GM21786 (cell line): Measurements from ENCODE around the gene ARL4D.
"Not testable (repeated sequence)": the region's sequence is repeated elsewhere in the genome, so short reads cannot be mapped to it uniquely, and the experiment has no call there.

Experiments
- ATAC-seq: cut with Tn5 transposase; IDR thresholded peaks from one replicate; pipeline ENCODE4 v1.9.1; 2021; ENCODE audit not compliant: unreplicated experiment

Gene ARL4D

DNA sequence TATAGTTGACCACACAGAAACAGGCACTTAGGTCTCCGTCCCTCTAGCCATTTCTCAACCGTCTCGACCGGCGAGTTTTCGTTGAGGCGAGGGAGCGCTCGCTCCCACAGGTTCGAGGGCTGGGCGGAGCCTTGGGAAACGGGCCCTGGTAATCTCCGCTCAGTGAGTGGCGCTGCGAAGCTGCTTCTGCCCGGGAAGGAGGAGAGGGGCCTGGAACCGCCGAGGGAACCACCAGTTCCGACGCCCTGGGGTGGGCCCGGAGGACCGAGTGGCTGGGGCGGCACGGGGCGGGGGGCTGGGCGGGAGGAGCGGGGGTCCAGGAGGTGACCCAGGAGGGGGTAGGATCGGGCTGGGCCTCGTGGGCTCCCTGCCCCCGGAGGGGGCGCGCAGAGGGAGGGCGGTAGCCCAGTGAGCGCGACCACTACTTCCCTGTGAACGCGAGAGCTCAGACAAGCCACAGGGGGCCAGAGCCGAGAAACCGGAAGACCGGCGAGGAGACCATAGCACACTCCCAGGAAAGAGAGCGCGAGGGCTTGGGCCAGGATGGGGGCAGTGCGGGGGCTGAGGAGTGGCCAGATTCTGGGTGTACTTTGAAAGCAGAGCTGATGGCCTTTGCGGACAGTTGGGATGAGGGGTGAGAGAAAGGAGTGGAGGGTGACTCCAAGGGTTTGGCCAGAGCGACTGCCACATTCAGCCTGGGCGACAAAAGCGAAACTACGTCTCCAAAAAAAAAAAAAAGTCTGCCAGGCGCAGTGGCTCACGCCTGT, 29.9 kb upstream of the ARL4D start:
- no peak for ATAC-seq

DNA sequence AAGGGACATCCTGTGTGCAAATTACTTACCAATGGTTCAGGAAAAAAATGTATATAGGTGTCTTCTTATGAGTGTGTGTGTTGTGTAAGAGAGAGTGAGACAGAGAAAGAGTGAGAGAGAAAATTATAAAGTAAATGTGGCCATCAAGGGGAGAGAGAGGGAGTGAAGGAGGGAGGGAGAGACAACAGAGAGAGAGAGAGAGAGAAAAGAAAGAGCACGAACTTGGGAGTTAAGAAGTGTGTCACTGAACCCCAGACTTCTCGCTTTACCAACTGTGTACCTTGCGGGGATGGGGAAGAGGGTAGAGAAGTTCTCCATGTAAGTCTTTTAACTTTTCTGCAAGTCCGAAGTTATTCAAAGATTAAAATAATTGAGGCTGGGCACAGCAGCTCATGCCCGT, 28.8 kb upstream of the ARL4D start:
- ATAC-seq: no peak

DNA sequence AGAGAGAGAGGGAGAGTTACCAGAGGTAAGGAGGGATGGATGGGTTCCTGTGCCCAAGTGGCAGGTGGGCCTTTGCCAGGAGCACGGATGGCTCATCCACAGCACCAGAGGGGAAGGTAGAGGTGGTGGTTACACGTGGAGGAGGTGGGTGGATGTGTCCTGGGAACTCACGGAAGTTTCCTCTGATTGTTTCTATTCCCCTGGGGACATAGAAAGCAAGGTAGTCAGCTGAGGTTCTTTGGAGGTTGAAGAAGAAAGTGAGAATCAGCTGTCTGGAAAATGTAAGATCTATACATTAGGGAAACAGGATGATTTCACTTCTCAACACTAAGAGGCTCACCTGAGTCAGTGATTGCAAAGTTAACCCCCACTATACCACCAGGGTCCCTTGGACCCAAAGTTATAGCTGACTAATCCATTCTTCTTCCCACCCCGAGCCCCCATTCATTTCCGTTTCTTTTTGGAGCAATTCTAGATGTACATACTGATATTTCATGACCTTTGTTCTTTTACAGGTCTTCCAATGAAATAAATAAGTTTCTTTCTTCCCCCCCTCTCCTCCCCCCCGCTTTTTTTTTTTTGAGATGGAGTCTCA, 27.5 kb upstream of the ARL4D start:
- no peak for ATAC-seq

DNA sequence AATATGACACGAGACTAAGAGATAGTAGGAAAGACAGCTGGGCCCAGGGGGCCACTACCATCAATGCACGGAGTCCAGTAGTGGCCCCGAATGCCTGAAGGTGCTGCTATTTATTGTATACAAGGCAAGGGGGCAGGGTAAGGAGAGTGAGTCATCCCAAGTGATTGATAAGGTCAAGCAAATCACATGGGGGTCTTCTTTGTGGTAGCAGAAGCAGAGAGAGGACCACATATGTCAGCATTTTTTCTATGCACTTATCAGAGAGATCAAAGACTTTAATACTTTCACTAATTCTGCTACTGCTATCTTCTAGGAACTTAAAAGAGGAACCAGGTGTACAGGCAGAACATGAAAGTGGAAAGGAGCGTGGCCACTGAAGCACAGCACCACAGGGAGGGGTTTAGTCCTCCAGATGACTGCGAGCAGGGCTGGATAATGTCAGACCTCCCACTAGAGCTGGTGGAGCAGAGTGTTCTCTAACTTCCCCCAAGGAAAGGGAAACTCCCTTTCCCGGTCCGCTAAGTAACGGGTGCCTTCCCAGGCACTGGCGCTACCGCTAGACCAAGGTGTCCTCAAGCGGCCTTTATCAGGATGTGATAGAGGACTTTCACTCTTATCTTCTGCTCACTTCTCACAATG, 26.4 kb upstream of the ARL4D start:
- ATAC-seq: no peak

DNA sequence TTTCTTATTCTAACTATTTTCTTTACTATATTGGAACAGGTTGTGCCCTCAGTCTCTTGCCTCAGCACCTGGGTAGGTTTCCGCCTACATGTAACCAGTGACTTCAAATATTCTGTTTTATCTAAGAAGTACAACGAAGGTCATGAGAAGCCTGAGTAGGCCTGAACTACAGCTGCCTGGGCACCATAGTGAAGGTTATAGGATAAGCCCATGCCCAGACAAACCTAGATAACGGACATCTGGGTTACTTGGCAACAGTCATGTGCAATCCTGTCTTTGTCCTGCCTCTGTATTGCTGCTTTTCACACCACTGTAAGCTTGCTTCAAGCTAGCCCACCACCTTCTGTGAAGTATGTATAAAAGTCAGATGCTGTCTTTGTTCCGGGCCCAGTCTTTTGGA, 25.4 kb upstream of the ARL4D start:
- ATAC-seq: no peak

DNA sequence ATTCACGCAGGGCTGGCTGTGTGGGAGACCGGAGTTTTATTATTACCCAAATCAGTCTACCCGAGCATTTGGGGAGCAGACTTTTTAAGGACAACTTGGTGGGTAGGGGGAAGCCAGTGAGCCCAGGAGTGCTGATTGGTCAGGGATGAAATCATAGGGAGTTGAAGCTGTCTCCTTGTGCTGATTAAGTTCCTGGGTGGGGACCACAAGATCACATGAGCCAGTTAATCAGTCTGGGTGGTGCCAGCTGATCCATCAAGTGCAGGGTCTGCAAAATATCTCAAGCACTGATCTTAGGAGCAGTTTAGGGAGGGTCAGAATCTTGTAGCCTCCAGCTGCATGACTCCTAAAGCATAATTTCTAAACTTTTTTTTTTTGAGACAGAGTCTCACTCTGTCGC, 22.9 kb upstream of the ARL4D start:
- ATAC-seq: not testable (repeated sequence)

DNA sequence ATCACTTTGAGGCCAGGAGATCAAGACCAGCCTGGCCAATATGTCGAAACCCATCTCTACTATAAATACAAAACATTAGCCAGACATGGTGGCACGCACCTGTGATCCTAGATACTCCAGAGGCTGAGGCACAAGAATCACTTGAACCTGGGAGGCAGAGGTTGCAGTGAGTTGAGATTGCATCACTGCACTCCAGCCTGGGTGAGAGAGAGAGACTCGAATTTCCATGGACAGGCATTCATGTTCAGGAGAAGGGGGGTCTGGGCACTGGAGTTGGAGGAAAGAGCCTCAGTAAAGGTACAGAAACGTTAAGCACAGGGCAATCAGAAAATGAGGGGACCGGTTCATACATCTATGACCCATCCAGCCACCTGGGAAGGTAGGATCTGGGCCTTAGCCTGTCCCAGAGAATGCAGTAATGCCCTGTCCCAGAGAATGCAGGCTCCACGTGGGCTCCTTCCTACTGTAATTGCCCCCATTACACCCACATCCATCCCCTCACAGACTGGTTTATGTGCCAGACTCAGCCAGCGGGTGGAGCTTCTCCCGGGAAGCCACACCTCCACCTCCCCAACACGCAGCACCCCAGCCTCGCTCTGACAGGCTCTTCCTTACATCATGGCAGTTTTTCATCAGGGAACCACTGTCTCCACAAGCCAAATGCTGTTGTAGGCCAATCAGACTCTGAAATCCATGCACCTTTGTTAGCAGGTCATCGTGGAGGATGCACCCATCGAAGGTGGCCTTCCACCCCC, 21.6 kb upstream of the ARL4D start:
- no peak for ATAC-seq

DNA sequence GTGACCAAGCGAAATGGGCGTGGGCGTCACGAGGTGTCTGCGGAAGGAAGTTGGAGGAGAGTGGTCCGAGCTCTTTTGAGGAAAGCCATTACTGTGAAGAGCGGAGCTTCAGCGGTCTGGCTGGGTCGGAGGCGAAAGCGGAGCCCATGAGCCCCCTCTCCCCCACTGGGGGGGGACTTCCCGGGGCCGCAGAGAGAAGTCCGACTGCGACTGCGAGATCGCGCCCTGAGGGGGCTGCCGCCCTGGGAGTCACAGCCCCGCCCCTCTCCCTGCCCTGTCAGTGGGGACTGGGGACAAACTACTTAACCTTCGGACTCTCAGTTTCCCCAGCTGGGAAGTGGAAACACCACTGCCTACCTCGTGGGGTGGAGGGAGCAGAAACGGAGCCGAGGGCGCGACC, 20.0 kb upstream of the ARL4D start:
- no peak for ATAC-seq

DNA sequence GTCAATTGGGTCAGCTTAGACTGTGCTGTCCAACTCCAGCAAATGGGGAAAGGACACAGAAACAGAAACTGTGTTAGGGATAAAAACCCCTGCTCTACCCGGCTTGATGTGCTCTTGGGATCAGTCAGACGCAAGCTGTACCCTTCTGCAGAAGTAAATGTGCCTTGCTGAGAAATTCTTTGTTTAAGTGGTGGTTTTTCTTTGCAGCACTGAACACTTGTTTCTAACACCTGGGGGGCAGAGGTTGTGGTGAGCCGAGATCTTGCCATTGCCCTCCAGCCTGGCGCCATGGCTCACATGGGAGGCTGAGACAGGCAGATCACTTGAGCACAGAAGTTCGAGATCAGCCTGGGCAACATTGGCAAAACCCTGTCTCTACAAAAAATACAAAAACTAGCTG, 18.5 kb upstream of the ARL4D start:
- ATAC-seq: no peak

DNA sequence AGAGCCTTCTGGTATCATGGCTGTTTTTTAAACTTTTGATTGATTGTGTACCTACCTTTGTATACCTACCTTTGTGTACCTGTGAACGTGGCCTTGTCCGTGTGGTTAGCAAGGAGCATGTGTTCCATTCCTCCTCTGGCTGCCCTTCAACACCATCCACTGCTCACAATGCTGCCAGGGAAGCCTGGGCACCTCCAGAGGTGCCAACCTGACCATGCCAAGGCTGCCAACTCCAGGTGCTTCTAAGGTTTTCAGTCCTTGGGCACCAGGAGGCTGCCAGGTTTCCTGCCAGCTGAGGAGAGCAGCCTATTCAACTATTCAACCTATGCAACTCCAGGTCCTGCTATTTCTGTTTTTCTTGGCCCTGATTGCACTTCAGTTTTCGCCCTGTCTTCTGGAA, 17.6 kb upstream of the ARL4D start:
- no peak for ATAC-seq

DNA sequence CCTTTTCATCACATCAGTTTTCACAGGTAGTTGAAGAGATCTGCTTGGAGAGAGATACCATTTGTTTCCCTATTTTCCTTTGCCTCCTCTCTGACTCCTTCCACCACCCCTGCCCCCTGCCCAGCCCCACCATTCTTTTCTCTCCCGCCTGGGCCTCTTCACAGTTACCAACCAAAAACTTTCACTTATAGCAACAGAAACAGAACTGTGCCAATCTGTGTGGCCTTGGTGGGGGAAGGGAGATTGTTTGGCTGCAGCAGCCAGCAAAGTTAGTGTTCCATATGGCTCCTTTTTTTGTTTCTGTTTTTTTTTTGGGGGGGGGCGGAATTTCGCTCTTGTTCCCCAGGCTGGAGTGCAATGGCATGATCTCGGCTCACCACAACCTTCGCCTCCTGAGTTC, 17.2 kb upstream of the ARL4D start:
- no peak for ATAC-seq

DNA sequence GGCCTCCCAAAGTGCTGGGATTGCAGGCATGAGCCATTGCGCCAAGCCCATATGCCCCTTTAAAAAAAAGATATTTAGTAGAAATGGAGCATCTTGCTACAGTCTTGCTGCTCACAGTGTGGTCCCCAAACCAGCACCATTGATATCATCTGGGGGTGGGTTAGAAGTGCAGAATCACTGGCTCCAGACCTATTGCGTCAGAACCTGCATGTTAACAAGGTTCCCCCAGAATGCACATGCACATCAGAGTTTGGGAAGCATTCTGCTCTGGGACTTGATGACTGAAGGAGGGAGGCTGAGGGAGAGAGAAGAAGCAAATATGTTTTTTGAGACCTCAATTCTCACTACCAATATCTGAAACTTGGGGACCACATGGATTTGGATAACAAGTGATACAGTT, 16.0 kb upstream of the ARL4D start:
- no peak for ATAC-seq

DNA sequence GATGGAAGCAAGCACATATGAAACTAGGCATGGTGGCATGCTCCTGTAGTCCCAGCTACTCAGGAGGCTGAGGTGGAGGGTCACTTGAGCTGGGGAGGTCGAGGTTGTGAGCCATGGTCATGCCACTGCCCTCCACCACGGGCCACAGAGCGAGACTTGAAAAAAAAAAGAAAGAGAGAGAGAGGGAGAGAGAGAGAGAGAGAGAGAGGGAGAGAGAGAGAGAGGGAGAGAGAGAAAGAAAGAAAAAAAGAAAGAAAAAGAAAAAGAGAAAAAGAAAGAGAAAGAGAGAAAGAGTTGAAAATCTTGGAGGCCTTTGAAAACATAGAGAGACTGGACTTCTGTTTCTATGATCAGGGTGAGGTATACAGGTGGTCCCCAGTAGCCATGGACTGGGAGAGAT, 15.4 kb upstream of the ARL4D start:
- no peak for ATAC-seq

DNA sequence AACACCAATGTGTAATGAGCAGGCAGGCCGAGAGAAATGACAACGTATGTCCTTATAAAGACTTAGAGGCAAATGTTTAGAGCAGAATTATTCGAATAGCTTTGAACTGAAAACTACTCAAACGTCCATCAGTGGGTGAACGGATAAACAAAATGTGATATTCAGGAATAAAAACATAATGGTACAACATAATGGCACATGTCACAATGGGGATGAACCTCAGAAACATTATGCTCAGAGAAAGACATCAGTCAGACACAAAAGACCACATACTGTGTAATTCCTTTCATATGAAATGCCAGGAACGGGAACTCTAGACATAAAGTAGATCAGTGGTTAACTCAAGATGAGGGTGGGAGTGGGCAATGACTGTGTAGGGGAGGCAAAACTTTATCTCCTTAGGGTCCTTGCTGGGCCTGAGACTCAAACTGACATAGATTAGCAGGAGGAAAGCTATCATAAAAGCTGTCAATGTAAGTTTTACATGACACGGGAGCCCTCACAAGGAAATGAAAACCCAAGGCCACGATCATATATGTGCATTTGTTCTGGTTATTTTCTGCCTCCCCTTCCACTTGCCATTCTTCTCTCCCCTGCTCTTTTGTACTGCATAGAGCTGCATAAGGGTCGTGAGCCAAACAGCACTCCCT, 14.8 kb upstream of the ARL4D start:
- no peak for ATAC-seq

DNA sequence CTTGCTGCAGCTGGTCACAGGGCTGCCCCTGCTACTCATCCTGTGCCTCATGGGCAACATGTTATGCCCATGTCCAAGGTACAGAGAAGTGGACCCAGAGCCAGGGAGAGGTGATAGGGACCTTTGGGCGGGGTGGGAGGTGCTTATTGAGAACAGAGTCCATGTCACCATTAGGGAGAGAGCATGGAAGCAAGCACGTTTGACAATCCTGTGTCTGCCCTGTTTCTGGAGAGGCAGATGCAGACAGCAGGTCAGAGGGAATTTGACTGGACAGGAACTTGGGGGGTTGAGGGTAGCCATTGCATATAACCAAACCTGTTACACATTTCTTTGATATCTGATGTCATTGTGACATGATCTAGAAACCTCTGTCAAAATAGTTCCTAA, 14.3 kb upstream of the ARL4D start:
- ATAC-seq: no peak

DNA sequence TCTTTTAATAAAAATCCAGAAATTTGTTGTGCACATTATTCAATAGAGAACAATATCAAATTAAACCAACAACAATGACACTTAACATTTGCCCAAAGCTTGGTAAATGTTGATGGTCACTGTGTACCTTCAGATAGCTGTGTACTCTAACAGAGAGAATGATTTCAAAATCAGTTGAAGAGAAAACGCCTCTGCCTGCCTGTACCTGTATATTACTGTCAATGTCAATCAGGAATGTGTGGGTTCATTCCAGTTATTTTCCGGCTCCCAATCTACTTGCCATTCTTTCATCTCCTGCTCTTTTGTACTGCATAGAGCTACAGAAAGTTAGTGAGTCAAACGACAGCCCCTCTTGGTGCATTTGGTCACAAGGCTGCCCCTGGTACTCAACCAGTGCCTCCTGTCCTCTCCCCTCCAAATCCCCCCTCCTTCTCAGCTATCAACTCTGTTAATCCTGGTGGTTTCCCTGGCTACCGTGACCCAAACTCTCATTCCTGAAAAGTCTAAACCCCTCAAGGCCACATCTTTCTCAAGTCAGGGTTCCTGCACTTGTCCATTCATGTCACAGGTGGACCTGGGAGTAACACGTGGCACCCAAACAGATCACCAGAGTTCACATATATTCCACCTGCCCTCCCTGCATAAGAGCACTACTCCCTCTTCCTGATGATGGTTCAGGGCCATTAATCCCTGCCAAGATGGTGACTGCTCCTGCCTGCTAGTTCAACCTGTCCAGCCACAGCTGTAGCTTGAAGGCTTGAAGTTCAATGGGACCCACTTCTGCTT, 13.6 kb upstream of the ARL4D start:
- ATAC-seq: no peak

DNA sequence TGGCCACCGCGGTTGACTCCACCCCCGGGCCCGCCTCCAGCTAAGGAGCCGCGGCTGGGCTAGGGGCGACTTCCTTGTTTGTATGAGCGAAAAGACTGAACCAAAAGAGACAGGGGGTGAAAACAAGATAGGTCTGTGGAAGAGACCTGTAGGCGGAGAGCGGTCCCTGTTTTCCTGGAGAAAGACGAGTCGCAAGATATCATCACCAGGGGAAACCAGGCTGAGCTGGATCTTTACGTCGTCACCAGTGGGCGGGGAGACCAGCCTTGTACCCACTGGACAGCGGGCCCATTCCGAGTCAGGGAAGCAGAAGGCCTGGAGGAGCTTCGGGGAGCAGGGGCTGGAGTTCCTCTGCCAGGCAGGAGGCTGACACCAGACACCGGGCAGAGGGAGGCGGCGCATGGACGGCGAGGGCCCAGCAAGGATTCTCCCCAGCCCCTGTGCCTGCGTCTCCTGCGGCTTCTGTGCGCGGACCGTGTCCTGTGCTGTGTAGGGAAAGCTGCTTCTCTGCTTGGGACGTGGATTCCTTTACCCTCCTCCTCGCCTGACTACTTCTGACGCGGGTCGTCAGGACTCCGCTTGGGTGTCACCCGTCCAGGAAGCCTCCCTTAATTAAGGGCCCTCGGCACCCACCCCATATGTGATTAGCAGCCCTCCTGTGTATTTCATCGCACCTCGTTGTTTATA, 10.3 kb upstream of the ARL4D start:
- ATAC-seq: peak; percentile 54

DNA sequence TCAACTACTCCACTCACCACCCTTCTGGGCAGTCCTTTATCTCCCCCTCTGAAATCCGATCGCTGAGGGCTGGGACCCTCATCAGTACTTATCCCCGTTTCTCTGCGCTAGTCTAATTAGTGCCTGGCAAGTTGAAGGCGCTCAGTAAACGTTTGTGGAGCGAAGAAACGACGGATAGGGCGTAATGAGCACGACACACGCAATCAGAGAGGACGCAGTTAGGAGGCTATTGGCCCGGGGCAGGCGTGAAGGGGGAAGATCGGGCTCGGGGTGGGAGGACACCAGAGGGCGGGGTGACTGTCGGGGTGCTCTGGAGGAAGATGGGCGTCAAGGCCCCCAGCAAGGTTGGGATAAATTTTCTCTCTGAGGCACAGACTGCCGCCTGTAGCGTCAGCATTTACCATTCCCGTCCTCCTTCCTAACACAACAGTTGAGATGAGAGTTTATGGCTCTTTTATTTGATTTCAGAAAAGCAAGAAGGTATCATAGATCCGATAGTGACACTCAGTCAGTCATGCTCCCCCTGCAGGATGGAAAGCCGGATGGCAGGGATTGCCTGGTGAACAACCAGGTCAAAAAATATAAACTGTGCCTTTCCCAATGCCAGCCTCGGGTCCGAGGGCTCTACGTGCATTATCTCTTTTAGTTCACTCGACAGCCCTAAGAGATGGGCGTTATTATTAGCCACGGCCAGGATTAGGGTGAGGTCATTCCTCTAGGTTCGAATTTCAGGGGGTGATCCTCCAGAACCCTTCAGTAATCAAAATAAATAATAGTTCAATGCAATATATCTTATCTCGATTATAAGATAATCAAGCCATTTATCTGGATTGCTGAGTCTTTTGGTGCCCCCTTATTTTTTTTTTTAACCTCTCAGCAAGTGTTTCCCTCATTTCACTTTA, 9.5 kb upstream of the ARL4D start:
- no peak for ATAC-seq

DNA sequence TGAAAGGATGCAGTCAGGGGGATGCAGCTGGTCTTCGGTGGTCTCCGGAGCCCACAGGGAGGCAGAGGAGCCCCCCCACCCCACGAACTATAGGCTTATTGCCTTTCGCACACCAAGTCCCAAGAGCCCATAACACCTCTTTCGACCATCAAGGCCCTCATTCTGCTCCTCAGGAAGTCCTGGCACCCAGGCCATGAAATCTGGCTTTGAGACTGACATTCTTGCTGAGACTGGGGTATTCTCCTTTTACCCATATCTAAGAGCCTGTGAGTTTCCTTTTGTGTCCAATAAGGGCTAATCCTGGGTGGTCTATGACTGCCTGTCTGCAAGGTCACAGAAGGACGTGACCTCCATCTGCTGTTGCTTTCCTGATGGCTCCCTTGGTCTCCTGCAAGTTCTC, 6.4 kb upstream of the ARL4D start:
- ATAC-seq: no peak
